Ishikawa (cell line): ENCODE data around the gene MAML2.

Experiments used
- CEBPB ChIP-seq: IDR thresholded peaks from 2 replicates; pipeline ENCODE4 v1.6.1; 2012
- CREB1 ChIP-seq: IDR thresholded peaks from 2 replicates; pipeline ENCODE4 v1.6.1; 2012; ENCODE audit warnings: low read depth
- EP300 ChIP-seq: IDR thresholded peaks from 2 replicates; pipeline ENCODE4 v1.6.1; 2012; ENCODE audit warnings: borderline replicate concordance
- FOXM1 ChIP-seq: IDR thresholded peaks from 2 replicates; pipeline ENCODE4 v1.6.1; 2012; ENCODE audit warnings: low read depth, borderline replicate concordance
- NFIC ChIP-seq: IDR thresholded peaks from 2 replicates; pipeline ENCODE4 v1.6.1; 2012
- RAD21 ChIP-seq: IDR thresholded peaks from 2 replicates; pipeline ENCODE4 v1.6.1; 2012; ENCODE audit warnings: low read depth
- TAF1 ChIP-seq: IDR thresholded peaks from 2 replicates; pipeline ENCODE4 v1.6.1; 2012; ENCODE audit warnings: low read depth, mild to moderate bottlenecking
- TEAD4 ChIP-seq: IDR thresholded peaks from 2 replicates; pipeline ENCODE4 v1.6.1; 2012
- YY1 ChIP-seq: IDR thresholded peaks from 2 replicates; pipeline ENCODE4 v1.6.1; 2012; ENCODE audit warnings: low read depth
- TF ChIP-seq, protein P1 (sequence below): IDR thresholded peaks from 2 replicates; pipeline ENCODE4 v1.6.1; 2012; ENCODE audit warnings: low read depth, mild to moderate bottlenecking
- TF ChIP-seq, protein P2 (sequence below): IDR thresholded peaks from 2 replicates; pipeline ENCODE4 v1.6.1; 2012

DNA sequence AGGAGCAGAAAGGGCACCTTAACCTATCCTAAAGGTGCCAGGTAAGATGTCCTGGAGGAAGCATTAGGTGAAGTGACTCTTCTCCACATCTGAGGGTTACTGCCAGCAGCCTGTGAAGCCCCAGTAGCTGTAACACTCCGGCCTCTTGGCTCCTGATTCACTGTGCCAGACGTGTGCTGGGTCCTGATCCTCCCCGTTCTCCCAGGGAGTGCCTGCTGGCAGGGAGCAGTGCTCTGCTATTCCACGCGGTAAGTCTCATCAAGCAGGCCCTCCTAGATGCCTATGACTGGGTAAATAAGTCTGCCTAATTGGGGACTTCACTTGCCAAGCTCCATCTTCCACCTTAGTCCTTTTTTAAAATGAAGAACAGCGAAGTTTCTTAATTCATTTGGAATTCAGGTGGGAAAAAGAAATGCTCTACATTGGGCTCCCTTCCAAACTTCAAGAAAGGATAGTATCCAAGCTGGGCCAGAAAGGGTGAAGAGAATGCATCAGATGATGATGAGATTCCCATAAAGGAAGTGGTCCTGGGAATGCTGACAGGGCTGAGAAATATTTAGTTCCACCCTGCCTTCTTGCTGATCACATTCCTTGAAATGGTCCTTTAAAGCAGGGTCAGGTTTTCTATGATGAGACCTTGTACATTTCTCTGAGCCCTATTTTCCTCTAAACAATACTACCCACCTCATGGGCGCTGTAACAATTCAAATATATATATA lies 188.0 kb downstream of the MAML2 start:
- TF ChIP-seq TEAD4 (no peak), YY1 (no peak), FOXM1 (no peak), EP300 (no peak), CEBPB (no peak), RAD21 (no peak), TAF1 (no peak), CREB1 (no peak), NFIC (no peak)
- TF ChIP-seq, protein P1, sequence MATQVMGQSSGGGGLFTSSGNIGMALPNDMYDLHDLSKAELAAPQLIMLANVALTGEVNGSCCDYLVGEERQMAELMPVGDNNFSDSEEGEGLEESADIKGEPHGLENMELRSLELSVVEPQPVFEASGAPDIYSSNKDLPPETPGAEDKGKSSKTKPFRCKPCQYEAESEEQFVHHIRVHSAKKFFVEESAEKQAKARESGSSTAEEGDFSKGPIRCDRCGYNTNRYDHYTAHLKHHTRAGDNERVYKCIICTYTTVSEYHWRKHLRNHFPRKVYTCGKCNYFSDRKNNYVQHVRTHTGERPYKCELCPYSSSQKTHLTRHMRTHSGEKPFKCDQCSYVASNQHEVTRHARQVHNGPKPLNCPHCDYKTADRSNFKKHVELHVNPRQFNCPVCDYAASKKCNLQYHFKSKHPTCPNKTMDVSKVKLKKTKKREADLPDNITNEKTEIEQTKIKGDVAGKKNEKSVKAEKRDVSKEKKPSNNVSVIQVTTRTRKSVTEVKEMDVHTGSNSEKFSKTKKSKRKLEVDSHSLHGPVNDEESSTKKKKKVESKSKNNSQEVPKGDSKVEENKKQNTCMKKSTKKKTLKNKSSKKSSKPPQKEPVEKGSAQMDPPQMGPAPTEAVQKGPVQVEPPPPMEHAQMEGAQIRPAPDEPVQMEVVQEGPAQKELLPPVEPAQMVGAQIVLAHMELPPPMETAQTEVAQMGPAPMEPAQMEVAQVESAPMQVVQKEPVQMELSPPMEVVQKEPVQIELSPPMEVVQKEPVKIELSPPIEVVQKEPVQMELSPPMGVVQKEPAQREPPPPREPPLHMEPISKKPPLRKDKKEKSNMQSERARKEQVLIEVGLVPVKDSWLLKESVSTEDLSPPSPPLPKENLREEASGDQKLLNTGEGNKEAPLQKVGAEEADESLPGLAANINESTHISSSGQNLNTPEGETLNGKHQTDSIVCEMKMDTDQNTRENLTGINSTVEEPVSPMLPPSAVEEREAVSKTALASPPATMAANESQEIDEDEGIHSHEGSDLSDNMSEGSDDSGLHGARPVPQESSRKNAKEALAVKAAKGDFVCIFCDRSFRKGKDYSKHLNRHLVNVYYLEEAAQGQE = no peak
- TF ChIP-seq, protein P2, sequence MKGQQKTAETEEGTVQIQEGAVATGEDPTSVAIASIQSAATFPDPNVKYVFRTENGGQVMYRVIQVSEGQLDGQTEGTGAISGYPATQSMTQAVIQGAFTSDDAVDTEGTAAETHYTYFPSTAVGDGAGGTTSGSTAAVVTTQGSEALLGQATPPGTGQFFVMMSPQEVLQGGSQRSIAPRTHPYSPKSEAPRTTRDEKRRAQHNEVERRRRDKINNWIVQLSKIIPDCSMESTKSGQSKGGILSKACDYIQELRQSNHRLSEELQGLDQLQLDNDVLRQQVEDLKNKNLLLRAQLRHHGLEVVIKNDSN = no peak
